A549 treated with CpdA at 1 μM for 4 hours (cell line): ENCODE data around the gene SERPINE1. TPM values are rescaled to one million over a fixed set of nuclear protein-coding genes. Genes with fewer than 3 reads are reported as not detected.

Experiments
- total RNA-seq: library from RNA; stranded (reverse); fragments of 200-300 nt; extraction: Qiagen RNA extraction; gene quantifications from 5 replicates; pipeline ENCODE4 v1.2.3, GENCODE V29; 2022; ENCODE audit warnings: low read depth

SERPINE1 gene
- total RNA-seq, result 712 to 895 TPM (median 757 TPM) in 5 replicates

GRCh38 chr7:101126651-101127459 lies at the start of gene SERPINE1:
TSS of gene SERPINE1 (plus strand) at chr7:101127104. CDS start at chr7:101128394, 1,290 bp downstream.

GRCh38 chr7:101085162-101085964 lies 41.5 kb upstream of the SERPINE1 start, which contains the start of gene TRIM56:
TSS of gene TRIM56 (plus strand) at chr7:101085481. CDS start at chr7:101087313, 1,832 bp downstream.

GRCh38 chr7:101153969-101154692 lies 27.2 kb downstream of the SERPINE1 start, which contains the start of gene AP1S1:
TSS of gene AP1S1 (plus strand) at chr7:101154476. CDS start at chr7:101154515, 39 bp downstream.

GRCh38 chr7:101165075-101165957 lies 38.4 kb downstream of the SERPINE1 start, which contains the start of gene VGF:
TSS of gene VGF (minus strand) at chr7:101165569. CDS start at chr7:101164843, 726 bp downstream.

GRCh38 chr7:101180130-101180755 lies 53.3 kb downstream of the SERPINE1 start, which contains the start of gene NAT16:
TSS of gene NAT16 (minus strand) at chr7:101180293. CDS start at chr7:101174807, 5,486 bp downstream.

Other genes with a start within 250 kb of the SERPINE1 start
- 4.7 to 7.2 TPM (median 5.4 TPM) in 5 replicates for gene UFSP1, start 237.4 kb upstream of the SERPINE1 start, total RNA-seq
- gene ACHE, start 231.2 kb upstream of the SERPINE1 start, total RNA-seq, result 1.1 to 2.2 TPM (median 2.0 TPM) in 5 replicates
- gene MUC3A, start 177.6 kb upstream of the SERPINE1 start, total RNA-seq, result 8.9 to 15.9 TPM (median 12.7 TPM) in 5 replicates
- gene MUC12, start 157.5 kb upstream of the SERPINE1 start, total RNA-seq, result 15.7 to 22.4 TPM (median 18.7 TPM) in 5 replicates
- 0.01 to 0.07 TPM (median 0.03 TPM) in 5 replicates for gene MUC17, start 107.0 kb upstream of the SERPINE1 start, total RNA-seq
- 9.9 to 13.3 TPM (median 10.4 TPM) in 5 replicates for gene TRIM56, start 41.6 kb upstream of the SERPINE1 start, total RNA-seq
- gene AP1S1, start 27.4 kb downstream of the SERPINE1 start, total RNA-seq, result 131 to 162 TPM (median 147 TPM) in 5 replicates
- gene VGF, start 38.5 kb downstream of the SERPINE1 start, total RNA-seq, result 9.0 to 22.7 TPM (median 16.6 TPM) in 5 replicates
- gene NAT16, start 53.2 kb downstream of the SERPINE1 start, total RNA-seq, result 0.13 to 0.25 TPM (median 0.17 TPM) in 4 of 5 replicates, not detected in the other
- gene MOGAT3, start 73.9 kb downstream of the SERPINE1 start, total RNA-seq, result 0.08 TPM in 1 of 5 replicates, not detected in the others
- gene PLOD3, start 90.5 kb downstream of the SERPINE1 start, total RNA-seq, result 66.5 to 84.1 TPM (median 82.2 TPM) in 5 replicates
- gene ZNHIT1, start 91.1 kb downstream of the SERPINE1 start, total RNA-seq, result 73.6 to 100 TPM (median 92.5 TPM) in 5 replicates
- gene CLDN15, start 110.7 kb downstream of the SERPINE1 start, total RNA-seq, result 8.7 to 14.8 TPM (median 12.9 TPM) in 5 replicates
- gene FIS1, start 118.0 kb downstream of the SERPINE1 start, total RNA-seq, result 129 to 148 TPM (median 141 TPM) in 5 replicates
- gene IFT22, start 194.7 kb downstream of the SERPINE1 start, total RNA-seq, result 49.4 to 58.6 TPM (median 54.3 TPM) in 5 replicates
- 0.35 to 0.45 TPM (median 0.38 TPM) in 5 replicates for gene COL26A1, start 235.8 kb downstream of the SERPINE1 start, total RNA-seq